Endothelial cell of umbilical vein (primary cell): ENCODE measurements around the gene APBA2.

ENCODE experiments used
- CTCF ChIP-seq, 2 donors: IDR thresholded peaks; 1 replicate in 1 of 2; 2 replicates in 1 of 2; pipeline ENCODE4 v1.5.1; 2011; ENCODE audit warnings: low read length in 2 of 2, mild to moderate bottlenecking in 2 of 2, moderate library complexity in 2 of 2, control low read depth in 1 of 2, inconsistent platforms in 1 of 2, low read depth in 1 of 2; ENCODE audit not compliant: insufficient read depth in 1 of 2; ENCODE audit errors: extremely low read depth in 1 of 2
- POLR2A ChIP-seq: IDR thresholded peaks from 2 replicates; pipeline ENCODE4 v1.6.1; 2012; ENCODE audit warnings: low read depth, mild to moderate bottlenecking, control low read depth, low read length

GRCh38 chr15:29131840-29132420, 246.2 kb downstream of the APBA2 start:
- TF ChIP-seq CTCF (IDR thresholded peaks at IDR 0.05; ENCODE audit: extremely low read depth in 1 of 2, insufficient read depth in 1 of 2, low read depth in 1 of 2, low read length in 2 of 2): no peak
- no peak for TF ChIP-seq POLR2A
